ENCODE results near the gene AK3.

The AK3 gene

DNA sequence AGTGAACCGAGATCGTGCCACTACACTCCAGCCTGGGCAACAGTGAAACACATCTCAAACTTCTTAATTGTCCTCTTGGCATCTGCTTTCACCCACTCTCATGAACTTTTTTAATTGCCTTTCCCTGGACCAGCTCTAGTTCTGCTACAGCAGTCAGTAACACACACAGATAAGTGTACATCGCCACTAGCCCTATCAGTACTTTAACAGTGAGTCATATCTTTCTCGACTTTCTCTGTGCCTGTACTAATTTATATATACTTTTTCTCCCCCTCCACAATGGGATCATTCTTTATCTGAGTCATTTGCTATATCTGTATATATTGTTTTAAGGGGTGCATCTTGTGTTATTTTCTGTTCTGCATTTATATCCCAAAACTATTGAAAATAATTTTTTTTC lies 54.9 kb downstream of the AK3 start:
- Histone ChIP-seq H2AFZ (ENCODE audit: low read depth, low read length) (no peak overlapping the region), H4K20me1 (ENCODE audit: insufficient read depth, low read length) (peaks cover 3% of the 10 kb centered on the region; the same call in 1 of the 2 replicates), H3K36me3 (ENCODE audit: insufficient read depth, low read length) (peaks cover 38% of the 10 kb centered on the region), H3K4me3 (ENCODE audit: low read depth in 1 of 2, low read length in 2 of 2) (no peak overlapping the region), H3K9me3 (ENCODE audit: insufficient read depth, low read length, severe bottlenecking) (no peaks in the 10 kb centered on the region), H3K79me2 (ENCODE audit: insufficient read depth, low read length) (peaks cover 36% of the 10 kb centered on the region), H3K4me1 (ENCODE audit: insufficient read depth, low read length) (peaks cover 7% of the 10 kb centered on the region), H3K9ac (ENCODE audit: low read depth, low read length) (no peak overlapping the region), H3K27me3 (ENCODE audit: insufficient read depth, low read length, poor library complexity) (no peaks in the 10 kb centered on the region), H3K27ac (ENCODE audit: low read length) (no peak overlapping the region), H3K4me2 (ENCODE audit: insufficient read depth, low read length) (no peak overlapping the region)
- no peak for ATAC-seq (ENCODE audit: insufficient read depth, low read depth)
- TF ChIP-seq, protein P1, sequence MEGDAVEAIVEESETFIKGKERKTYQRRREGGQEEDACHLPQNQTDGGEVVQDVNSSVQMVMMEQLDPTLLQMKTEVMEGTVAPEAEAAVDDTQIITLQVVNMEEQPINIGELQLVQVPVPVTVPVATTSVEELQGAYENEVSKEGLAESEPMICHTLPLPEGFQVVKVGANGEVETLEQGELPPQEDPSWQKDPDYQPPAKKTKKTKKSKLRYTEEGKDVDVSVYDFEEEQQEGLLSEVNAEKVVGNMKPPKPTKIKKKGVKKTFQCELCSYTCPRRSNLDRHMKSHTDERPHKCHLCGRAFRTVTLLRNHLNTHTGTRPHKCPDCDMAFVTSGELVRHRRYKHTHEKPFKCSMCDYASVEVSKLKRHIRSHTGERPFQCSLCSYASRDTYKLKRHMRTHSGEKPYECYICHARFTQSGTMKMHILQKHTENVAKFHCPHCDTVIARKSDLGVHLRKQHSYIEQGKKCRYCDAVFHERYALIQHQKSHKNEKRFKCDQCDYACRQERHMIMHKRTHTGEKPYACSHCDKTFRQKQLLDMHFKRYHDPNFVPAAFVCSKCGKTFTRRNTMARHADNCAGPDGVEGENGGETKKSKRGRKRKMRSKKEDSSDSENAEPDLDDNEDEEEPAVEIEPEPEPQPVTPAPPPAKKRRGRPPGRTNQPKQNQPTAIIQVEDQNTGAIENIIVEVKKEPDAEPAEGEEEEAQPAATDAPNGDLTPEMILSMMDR (IDR thresholded peaks at IDR 0.05; ENCODE audit: borderline replicate concordance, extremely low read depth, low read length, poor library complexity, severe bottlenecking), result no peak
- no peak for TF ChIP-seq EZH2 (IDR thresholded peaks at IDR 0.05; ENCODE audit: borderline replicate concordance, low read depth, low read length, severe bottlenecking)
- no peak for DNase-seq

DNA sequence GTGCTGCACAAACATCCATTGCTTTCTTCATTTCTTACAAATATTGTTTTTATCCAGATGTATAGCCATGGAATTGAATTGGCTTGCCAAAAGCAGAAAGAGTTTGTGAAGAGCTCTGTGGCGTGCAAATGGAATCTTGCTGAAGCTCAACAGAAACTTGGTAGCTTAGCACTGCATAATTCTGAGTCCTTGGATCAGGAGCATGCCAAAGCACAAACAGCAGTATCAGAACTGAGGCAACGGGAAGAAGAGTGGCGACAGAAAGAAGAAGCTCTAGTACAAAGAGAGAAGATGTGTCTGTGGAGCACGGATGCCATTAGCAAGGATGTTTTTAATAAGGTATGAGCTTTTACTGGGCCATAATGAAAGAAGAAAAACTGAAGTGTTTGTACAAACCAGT lies 56.2 kb downstream of the AK3 start:
- Histone ChIP-seq H4K20me1 (ENCODE audit: insufficient read depth, low read length) (peaks cover 7% of the 10 kb centered on the region; the same call in 1 of the 2 replicates), H3K4me3 (ENCODE audit: low read depth in 1 of 2, low read length in 2 of 2) (no peak overlapping the region), H3K27me3 (ENCODE audit: insufficient read depth, low read length, poor library complexity) (no peaks in the 10 kb centered on the region), H3K9me3 (ENCODE audit: insufficient read depth, low read length, severe bottlenecking) (no peaks in the 10 kb centered on the region), H3K9ac (ENCODE audit: low read depth, low read length) (no peak overlapping the region), H3K27ac (ENCODE audit: low read length) (no peak overlapping the region), H3K79me2 (ENCODE audit: insufficient read depth, low read length) (peaks cover 46% of the 10 kb centered on the region), H3K4me1 (ENCODE audit: insufficient read depth, low read length) (peaks cover 16% of the 10 kb centered on the region), H3K4me2 (ENCODE audit: insufficient read depth, low read length) (no peak overlapping the region), H3K36me3 (ENCODE audit: insufficient read depth, low read length) (peaks cover 25% of the 10 kb centered on the region), H2AFZ (ENCODE audit: low read depth, low read length) (no peak overlapping the region)
- TF ChIP-seq, protein P1 (IDR thresholded peaks at IDR 0.05; ENCODE audit: borderline replicate concordance, extremely low read depth, low read length, poor library complexity, severe bottlenecking), result no peak
- TF ChIP-seq EZH2 (IDR thresholded peaks at IDR 0.05; ENCODE audit: borderline replicate concordance, low read depth, low read length, severe bottlenecking), result no peak
- ATAC-seq (ENCODE audit: insufficient read depth, low read depth), result no peak
- no peak for DNase-seq

DNA sequence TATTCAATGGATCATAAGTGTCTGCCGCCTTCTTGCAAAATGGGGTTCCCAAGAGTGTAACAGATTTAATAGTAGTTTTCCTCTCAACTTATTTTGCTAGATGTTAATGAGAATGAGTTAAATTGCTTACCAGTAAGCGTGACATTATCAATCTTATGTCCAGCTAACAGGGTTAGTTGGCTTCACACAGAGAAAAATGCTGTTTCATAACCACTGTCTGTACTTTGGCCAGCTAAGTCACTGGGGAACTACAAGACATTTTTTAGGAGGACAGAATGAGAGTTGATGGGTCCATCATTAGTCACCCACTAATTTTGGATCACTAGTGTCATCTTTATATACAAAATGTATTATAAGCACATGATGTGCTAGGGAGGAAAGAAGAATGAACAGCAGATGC lies 60.3 kb downstream of the AK3 start:
- peak overlapping the region; percentile 77 for H3K27ac ChIP-seq (ENCODE audit: low read length)
- H3K4me2 ChIP-seq (ENCODE audit: insufficient read depth, low read length), result peak overlapping the region; percentile 77
- peaks cover 10% of the 10 kb centered on the region; the same call in 1 of the 2 replicates for H3K36me3 ChIP-seq (ENCODE audit: insufficient read depth, low read length)
- H3K79me2 ChIP-seq (ENCODE audit: insufficient read depth, low read length), result peaks cover 41% of the 10 kb centered on the region
- H3K9me3 ChIP-seq (ENCODE audit: insufficient read depth, low read length, severe bottlenecking), result no peaks in the 10 kb centered on the region
- no peak for DNase-seq
- peaks cover 28% of the 10 kb centered on the region for H3K4me1 ChIP-seq (ENCODE audit: insufficient read depth, low read length)
- no peak for TF ChIP-seq EZH2 (IDR thresholded peaks at IDR 0.05; ENCODE audit: borderline replicate concordance, low read depth, low read length, severe bottlenecking)
- TF ChIP-seq, protein P1 (IDR thresholded peaks at IDR 0.05; ENCODE audit: borderline replicate concordance, extremely low read depth, low read length, poor library complexity, severe bottlenecking), result no peak
- H3K27me3 ChIP-seq (ENCODE audit: insufficient read depth, low read length, poor library complexity), result no peaks in the 10 kb centered on the region
- ATAC-seq (ENCODE audit: insufficient read depth, low read depth), result no peak
- peaks cover 7% of the 10 kb centered on the region; the same call in 1 of the 2 replicates for H4K20me1 ChIP-seq (ENCODE audit: insufficient read depth, low read length)
- peak overlapping the region; percentile 5; the same call in 1 of the 2 replicates for H2AFZ ChIP-seq (ENCODE audit: low read depth, low read length)
- peak overlapping the region; percentile 91 for H3K9ac ChIP-seq (ENCODE audit: low read depth, low read length)
- peak overlapping the region; percentile 67 to 85; a peak in 3 of 4 replicates for H3K4me3 ChIP-seq (ENCODE audit: low read depth in 1 of 2, low read length in 2 of 2)
